Measurements from ENCODE around the gene C14orf119. TPM values are rescaled to one million over a fixed set of nuclear protein-coding genes. Genes with fewer than 3 reads are reported as not detected.

The C14orf119 gene
- polyA plus RNA-seq (2013, experiment 1 of 2; ENCODE audit: insufficient read length): 87.8 TPM
- 86.4 TPM for polyA plus RNA-seq (2013, experiment 2 of 2; ENCODE audit: insufficient read length)

- peak; percentile 99 for DNase-seq
Observed at GRCh38 chr14:23095196-23096108, at the start of gene C14orf119. C14orf119 (plus strand) TSS chr14:23095505; CDS start chr14:23097659, 2,154 bp downstream.

- peak; percentile 71 for DNase-seq
Observed at GRCh38 chr14:23047034-23047634, 48.2 kb upstream of the C14orf119 start.

GRCh38 chr14:23047751-23048693 lies 47.3 kb upstream of the C14orf119 start:
- no peak for DNase-seq

GRCh38 chr14:23049011-23049410 lies 46.3 kb upstream of the C14orf119 start:
- DNase-seq: no peak

GRCh38 chr14:23051141-23052057 lies 43.9 kb upstream of the C14orf119 start:
- no peak for DNase-seq

- DNase-seq: no peak
Observed at GRCh38 chr14:23052182-23052623, 43.1 kb upstream of the C14orf119 start.

GRCh38 chr14:23052671-23053070 lies 42.6 kb upstream of the C14orf119 start:
- DNase-seq: no peak

- no peak for DNase-seq
Observed at GRCh38 chr14:23053426-23053825, 41.9 kb upstream of the C14orf119 start.

GRCh38 chr14:23054000-23054811 lies 41.1 kb upstream of the C14orf119 start:
- DNase-seq: no peak

GRCh38 chr14:23055147-23055550 lies 40.2 kb upstream of the C14orf119 start:
- DNase-seq: no peak

- no peak for DNase-seq
Observed at GRCh38 chr14:23055621-23056144, 39.6 kb upstream of the C14orf119 start.

GRCh38 chr14:23056145-23056955 lies 39.0 kb upstream of the C14orf119 start:
- DNase-seq: peak; percentile 73

- peak; percentile 76 for DNase-seq
Observed at GRCh38 chr14:23056956-23057756, 38.1 kb upstream of the C14orf119 start, which contains the start of gene CDH24. CDH24 (minus strand) TSS chr14:23057520; CDS start chr14:23055733, 1,787 bp downstream.

- DNase-seq: peak; percentile 79
Observed at GRCh38 chr14:23057757-23058653, 37.3 kb upstream of the C14orf119 start.

- no peak for DNase-seq
Observed at GRCh38 chr14:23058654-23059504, 36.4 kb upstream of the C14orf119 start.
